Nephron (organoid): ENCODE results near the gene ABCA6.
"Not testable (repeated sequence)": the region's sequence is repeated elsewhere in the genome, so short reads cannot be mapped to it uniquely, and the experiment has no call there.

Experiments
- H3K27ac Mint-ChIP-seq, 3 experiments: 2 replicates each; pipeline ENCODE4 v1.8.0; 2020; ENCODE audit warnings: mixed read lengths in 3 of 3, mild to moderate bottlenecking in 2 of 3, moderate library complexity in 1 of 3
- H3K27me3 Mint-ChIP-seq: 2 replicates; pipeline ENCODE4 v1.8.0; 2021; ENCODE audit warnings: low read depth, mild to moderate bottlenecking, moderate library complexity, mixed read lengths
- H3K36me3 Mint-ChIP-seq: 2 replicates; pipeline ENCODE4 v1.8.0; 2020; ENCODE audit warnings: low read depth, mixed read lengths
- H3K4me1 Mint-ChIP-seq: 2 replicates; pipeline ENCODE4 v1.8.0; 2020; ENCODE audit warnings: mixed read lengths
- H3K4me3 Mint-ChIP-seq, 3 experiments: 2 replicates each; pipeline ENCODE4 v1.8.0; 2020; ENCODE audit warnings: mild to moderate bottlenecking in 3 of 3, mixed read lengths in 3 of 3, moderate library complexity in 2 of 3
- H3K9me3 Mint-ChIP-seq: 2 replicates; pipeline ENCODE4 v1.8.0; 2020; ENCODE audit warnings: mixed read lengths
- CTCF ChIP-seq, 3 experiments: fragments of 200-600 bp; sonication (generic); IDR thresholded peaks; one replicate each; pipeline ENCODE4 v1.5.0; 2021; ENCODE audit warnings: antibody characterized with exemption in 3 of 3; ENCODE audit not compliant: unreplicated experiment in 3 of 3

The ABCA6 gene

GRCh38 chr17:69086641-69087040 is 55.1 kb downstream of the ABCA6 start:
- peaks cover 5% of the 10 kb centered on the region for H3K4me1 Mint-ChIP-seq
- H3K4me3 Mint-ChIP-seq: no peak overlapping the region
- no peaks in the 10 kb centered on the region for H3K27me3 Mint-ChIP-seq
- H3K27ac Mint-ChIP-seq: no peak overlapping the region
- peaks cover 3% of the 10 kb centered on the region for H3K36me3 Mint-ChIP-seq
- no peaks in the 10 kb centered on the region for H3K9me3 Mint-ChIP-seq
- TF ChIP-seq CTCF (IDR thresholded peaks at IDR 0.05; ENCODE audit: unreplicated experiment in 3 of 3): no peak

GRCh38 chr17:69084911-69085310 is 56.8 kb downstream of the ABCA6 start:
- H3K27me3 Mint-ChIP-seq: no peaks in the 10 kb centered on the region
- no peak overlapping the region for H3K27ac Mint-ChIP-seq
- H3K4me3 Mint-ChIP-seq: no peak overlapping the region
- peaks cover 5% of the 10 kb centered on the region for H3K4me1 Mint-ChIP-seq
- peaks cover 3% of the 10 kb centered on the region for H3K36me3 Mint-ChIP-seq
- no peaks in the 10 kb centered on the region for H3K9me3 Mint-ChIP-seq
- peak; percentile 22 to 33 (median 31) for TF ChIP-seq CTCF (IDR thresholded peaks at IDR 0.05; ENCODE audit: unreplicated experiment in 3 of 3)

- H3K27me3 Mint-ChIP-seq: no peaks in the 10 kb centered on the region
- no peak overlapping the region for H3K27ac Mint-ChIP-seq
- peaks cover 3% of the 10 kb centered on the region for H3K4me1 Mint-ChIP-seq
- H3K36me3 Mint-ChIP-seq: peaks cover 7% of the 10 kb centered on the region
- H3K9me3 Mint-ChIP-seq: no peaks in the 10 kb centered on the region
- no peak overlapping the region for H3K4me3 Mint-ChIP-seq
- TF ChIP-seq CTCF (IDR thresholded peaks at IDR 0.05; ENCODE audit: unreplicated experiment in 3 of 3): no peak
Measured at GRCh38 chr17:69082696-69083095, 59.0 kb downstream of the ABCA6 start.

GRCh38 chr17:69078864-69079263 is 62.8 kb downstream of the ABCA6 start:
- Mint-ChIP-seq H3K27ac (no peak overlapping the region), H3K36me3 (peaks cover 3% of the 10 kb centered on the region), H3K9me3 (peaks cover 11% of the 10 kb centered on the region), H3K4me3 (no peak overlapping the region), H3K27me3 (no peaks in the 10 kb centered on the region), H3K4me1 (no peaks in the 10 kb centered on the region)
- no peak for TF ChIP-seq CTCF (IDR thresholded peaks at IDR 0.05; ENCODE audit: unreplicated experiment in 3 of 3)

- H3K36me3 Mint-ChIP-seq: peaks cover 3% of the 10 kb centered on the region
- H3K27me3 Mint-ChIP-seq: no peaks in the 10 kb centered on the region
- H3K9me3 Mint-ChIP-seq: peaks cover 16% of the 10 kb centered on the region
Measured at GRCh38 chr17:69075823-69076222, 65.9 kb downstream of the ABCA6 start.

GRCh38 chr17:69073392-69073791 is 68.3 kb downstream of the ABCA6 start:
- H3K27ac Mint-ChIP-seq, H3K27me3 Mint-ChIP-seq, H3K4me1 Mint-ChIP-seq, H3K4me3 Mint-ChIP-seq, H3K36me3 Mint-ChIP-seq: not testable (repeated sequence)
- H3K9me3 Mint-ChIP-seq: peaks cover 16% of the 10 kb centered on the region

More at GRCh38 chr17:69075823-69076222, 65.9 kb downstream of the ABCA6 start:
- TF ChIP-seq CTCF (IDR thresholded peaks at IDR 0.05; ENCODE audit: unreplicated experiment in 3 of 3): no peak
- H3K27ac Mint-ChIP-seq: no peak overlapping the region
- no peaks in the 10 kb centered on the region for H3K4me1 Mint-ChIP-seq
- H3K4me3 Mint-ChIP-seq: no peak overlapping the region

- H3K36me3 Mint-ChIP-seq, H3K4me1 Mint-ChIP-seq, H3K27me3 Mint-ChIP-seq, H3K4me3 Mint-ChIP-seq, H3K27ac Mint-ChIP-seq: not testable (repeated sequence)
- H3K9me3 Mint-ChIP-seq: peaks cover 16% of the 10 kb centered on the region
Measured at GRCh38 chr17:69072803-69073256, 68.9 kb downstream of the ABCA6 start.

- not testable (repeated sequence) for H3K27ac Mint-ChIP-seq, H3K27me3 Mint-ChIP-seq, H3K4me3 Mint-ChIP-seq, H3K36me3 Mint-ChIP-seq, H3K4me1 Mint-ChIP-seq
- H3K9me3 Mint-ChIP-seq: peaks cover 16% of the 10 kb centered on the region
Measured at GRCh38 chr17:69071233-69071586, 70.5 kb downstream of the ABCA6 start.

GRCh38 chr17:69070378-69071232 is 71.1 kb downstream of the ABCA6 start:
- peaks cover 12% of the 10 kb centered on the region for H3K9me3 Mint-ChIP-seq
- H3K27ac Mint-ChIP-seq, H3K36me3 Mint-ChIP-seq, H3K4me3 Mint-ChIP-seq, H3K27me3 Mint-ChIP-seq: not testable (repeated sequence)
- peaks cover 11% of the 10 kb centered on the region for H3K4me1 Mint-ChIP-seq
